Activated T-cell treated with anti-CD3 and anti-CD28 coated beads for 48 hours (primary cell): ENCODE measurements around the gene SLC19A2.

Experiments used
- DNase-seq: peaks from one replicate; pipeline ENCODE4 v3.0.0-alpha.2; 2020; ENCODE audit warnings: low read depth

Gene SLC19A2

GRCh38 chr1:169474302-169474995 is 11.3 kb downstream of the SLC19A2 start:
- no peak for DNase-seq

- DNase-seq, result no peak
These were observed 12.4 kb downstream of the SLC19A2 start for GRCh38 chr1:169473347-169473746.

DNA sequence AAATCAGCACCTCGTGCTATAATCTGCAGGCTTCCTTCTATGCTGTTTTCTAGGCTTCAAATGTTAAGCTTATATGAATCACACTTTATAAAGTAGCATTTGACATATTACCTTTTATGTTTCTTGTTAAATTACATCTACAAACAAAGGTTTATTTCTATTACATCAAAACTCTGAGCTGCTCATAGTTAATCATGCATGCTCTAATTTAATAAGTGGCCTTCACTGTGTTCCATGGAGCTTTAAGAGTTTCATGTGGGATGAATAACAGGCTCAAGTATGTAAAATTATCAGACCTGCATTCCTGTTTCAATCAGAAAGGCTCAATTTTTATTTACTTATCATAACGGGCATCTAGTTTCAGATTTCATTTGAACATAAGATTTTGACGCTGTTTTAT is 13.0 kb downstream of the SLC19A2 start:
- DNase-seq, result no peak

DNA sequence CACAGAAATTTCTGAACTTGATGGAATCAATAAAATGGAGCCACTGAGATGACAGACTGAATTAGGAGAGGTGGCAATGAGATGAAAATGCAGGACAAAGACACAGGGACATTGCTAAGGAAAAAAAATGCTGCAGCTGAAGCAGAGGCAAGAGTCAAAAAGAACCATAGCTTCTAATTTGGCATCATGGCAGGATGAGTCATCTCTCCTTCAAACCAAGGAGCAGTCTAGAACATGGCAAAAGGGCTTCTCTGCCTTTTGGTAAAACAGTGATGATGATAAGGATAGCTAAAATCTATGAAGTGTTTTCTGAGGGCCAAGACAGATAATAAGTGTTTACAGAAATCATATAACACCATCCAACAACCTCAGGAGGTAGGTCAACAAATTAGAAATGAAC is 16.8 kb downstream of the SLC19A2 start:
- DNase-seq, result no peak

GRCh38 chr1:169466259-169467230 is 19.2 kb downstream of the SLC19A2 start:
- DNase-seq, result no peak

DNA sequence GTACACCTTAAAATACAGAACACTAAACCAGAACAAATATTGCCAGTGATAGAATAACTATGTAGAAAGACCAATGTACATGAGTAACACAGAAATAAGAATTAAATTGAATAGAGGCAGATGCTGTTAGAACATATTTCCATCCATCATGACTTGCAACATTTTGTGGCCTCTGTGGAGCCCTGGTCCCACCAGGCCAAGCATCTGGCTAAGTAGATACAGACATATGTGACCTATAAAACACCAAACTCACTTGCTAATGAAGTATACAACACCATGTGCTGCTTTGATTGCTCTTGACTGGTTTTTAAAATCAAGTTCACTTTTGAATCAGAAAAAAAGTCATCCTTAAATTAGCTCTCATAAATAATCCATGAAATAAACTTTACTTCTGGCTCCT is 20.5 kb downstream of the SLC19A2 start:
- DNase-seq, result no peak

- no peak for DNase-seq
These were observed 23.4 kb downstream of the SLC19A2 start for GRCh38 chr1:169462385-169462784.

GRCh38 chr1:169461390-169462000 is 24.2 kb downstream of the SLC19A2 start:
- DNase-seq, result no peak

DNA sequence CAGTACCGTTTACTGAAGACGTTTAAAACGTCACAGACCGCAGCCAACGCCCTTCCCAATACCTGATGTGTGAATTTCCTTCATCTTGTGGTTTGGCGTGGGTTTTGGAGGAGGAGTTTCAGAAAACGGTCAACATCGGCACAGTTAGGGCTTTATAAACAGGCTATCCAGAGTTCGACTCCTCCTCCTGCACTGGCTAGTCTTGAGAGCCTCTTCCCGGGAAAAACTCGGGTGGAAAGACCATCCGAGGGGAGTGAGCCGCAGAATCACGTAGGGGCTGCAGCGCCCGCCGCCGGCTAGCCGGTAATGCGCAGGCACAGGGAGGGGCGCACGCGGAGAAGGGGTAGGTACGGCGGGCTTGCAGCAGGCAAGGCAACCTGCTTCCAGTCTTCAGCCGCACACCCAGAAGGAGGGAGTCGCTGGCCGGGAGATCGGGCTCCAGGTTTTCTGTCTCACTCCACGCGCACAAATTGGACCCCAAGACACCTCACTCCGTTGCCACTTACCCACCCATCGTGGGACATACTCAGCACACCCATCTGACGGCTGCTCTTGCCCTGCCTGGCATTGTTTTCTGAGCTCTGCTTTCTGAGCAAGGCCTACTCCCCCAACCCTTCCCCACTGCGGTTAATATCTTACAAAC is 25.4 kb downstream of the SLC19A2 start:
- no peak for DNase-seq

- DNase-seq, result no peak
These were observed 28.3 kb downstream of the SLC19A2 start for GRCh38 chr1:169457443-169457842.

GRCh38 chr1:169456029-169456428 is 29.7 kb downstream of the SLC19A2 start:
- DNase-seq, result no peak

- DNase-seq, result no peak
These were observed 32.8 kb downstream of the SLC19A2 start for GRCh38 chr1:169452921-169453320.

DNA sequence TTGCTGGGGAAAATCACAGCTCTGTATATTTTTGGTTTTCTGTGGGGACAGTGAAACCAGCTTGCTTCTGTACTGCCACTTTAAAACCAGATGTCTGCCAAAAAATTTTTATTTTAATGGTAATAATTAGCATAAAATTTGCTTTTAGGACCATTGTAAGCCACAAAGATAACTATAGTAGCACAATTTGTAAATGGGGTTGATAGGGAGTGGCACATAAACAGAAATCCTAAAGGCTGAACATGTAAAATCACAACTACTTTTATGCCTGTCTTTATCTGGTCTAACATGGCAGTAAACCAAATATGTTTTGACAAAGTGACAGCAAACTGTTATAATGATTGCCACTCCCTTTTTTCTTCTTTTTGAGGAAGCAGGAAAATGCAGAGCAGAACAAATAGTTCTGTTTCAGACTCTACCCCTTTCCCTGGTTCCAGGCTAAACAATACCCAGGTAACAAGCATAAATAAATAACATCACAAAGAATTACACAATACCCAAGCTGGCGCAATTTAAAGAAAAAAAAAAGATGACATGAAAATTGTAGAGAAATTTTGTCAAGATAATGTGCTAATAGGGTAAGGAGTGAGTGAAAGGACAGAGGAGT is 34.4 kb downstream of the SLC19A2 start:
- DNase-seq, result no peak

GRCh38 chr1:169443923-169444322 is 41.8 kb downstream of the SLC19A2 start:
- DNase-seq, result no peak

DNA sequence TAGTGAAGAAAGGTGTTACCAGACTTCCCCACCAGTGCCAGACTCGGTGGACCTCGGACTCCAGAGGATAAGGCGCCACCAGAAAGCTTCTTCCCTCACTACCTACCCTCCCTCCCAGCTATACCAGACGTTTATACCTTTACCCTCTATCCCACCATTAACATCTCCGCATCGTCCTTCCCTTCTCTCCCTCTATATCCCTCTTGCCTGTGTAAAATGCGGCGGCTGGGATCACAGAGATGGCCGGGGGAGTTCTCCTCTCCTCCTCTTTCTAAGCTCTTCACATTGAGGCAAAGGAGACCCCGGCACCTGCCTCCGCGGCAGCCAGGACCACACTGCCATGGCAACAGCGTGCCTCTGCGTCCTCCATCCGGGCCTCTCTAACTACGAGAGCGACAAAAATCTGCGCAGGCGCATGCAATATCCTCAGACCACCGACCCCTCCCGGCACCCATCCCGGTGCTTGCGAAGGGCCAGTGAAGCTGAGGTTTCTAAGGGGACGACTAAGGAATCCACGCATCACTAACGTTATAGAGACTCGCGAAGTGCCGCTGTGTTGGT is 58.6 kb downstream of the SLC19A2 start, which contains the start of gene CCDC181:
Gene CCDC181, minus strand, starts transcription at position 394 of the 561 bp plus-strand sequence. CDS start 2,547 bp downstream, outside the sequence.
- DNase-seq, result peak; percentile 45

DNA sequence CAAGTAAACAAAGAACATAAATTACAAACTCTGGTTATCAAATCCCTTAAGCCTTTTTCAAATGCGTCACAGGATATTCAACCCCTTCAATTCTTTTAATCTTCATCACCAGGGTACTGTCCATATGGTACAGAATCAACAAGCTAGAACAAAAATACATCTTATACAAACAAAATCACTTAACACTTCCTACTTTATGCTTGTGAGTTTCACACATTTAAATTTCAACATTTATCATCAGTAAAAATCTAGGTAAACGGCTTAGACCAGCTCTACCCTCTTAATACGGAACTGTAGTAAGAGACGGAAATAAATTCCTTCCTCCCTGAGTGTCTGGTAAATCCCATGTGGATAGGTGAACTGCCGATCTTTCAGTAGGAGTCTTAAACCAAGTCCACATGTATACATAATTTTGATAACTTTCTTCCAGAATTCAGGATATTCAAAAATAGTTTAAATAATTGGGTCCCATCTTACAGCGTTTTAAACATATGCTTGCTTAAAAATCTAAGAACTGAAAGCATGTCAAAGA is 59.5 kb downstream of the SLC19A2 start:
- no peak for DNase-seq

DNA sequence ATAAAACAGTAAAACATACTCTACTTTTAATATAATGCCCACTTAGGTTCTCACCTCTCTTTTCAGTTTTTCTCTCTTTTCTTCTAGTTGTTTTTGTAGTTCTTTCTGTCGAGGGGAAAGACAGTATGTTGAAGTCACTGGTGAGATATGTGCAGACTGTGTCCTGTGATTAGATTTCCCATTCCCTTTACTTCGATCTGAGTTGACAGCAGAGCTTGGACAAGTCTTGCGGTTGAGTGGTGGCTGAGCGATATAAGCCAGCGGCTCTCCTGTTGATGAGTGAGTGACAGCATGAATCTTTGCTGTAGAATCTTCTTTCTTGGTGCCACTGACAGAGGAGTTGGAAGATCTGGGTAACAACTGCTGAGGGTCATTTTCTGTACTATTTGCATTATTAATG is 64.4 kb downstream of the SLC19A2 start:
- DNase-seq, result no peak

GRCh38 chr1:169414952-169415351 is 70.8 kb downstream of the SLC19A2 start:
- no peak for DNase-seq
